Stimulated activated CD4-positive, alpha-beta T cell treated with anti-CD3 and anti-CD28 coated beads, Interleukin-15, amount 100 ng/mL, for 1 hour (primary cell): ENCODE measurements around the gene FAT1.

Experiments
- DNase-seq, 2 donors: peaks; one replicate each; pipeline ENCODE4 v3.0.0-alpha.2; 2020; ENCODE audit warnings: low read depth in 1 of 2, low spot score in 1 of 2

The FAT1 gene

DNA sequence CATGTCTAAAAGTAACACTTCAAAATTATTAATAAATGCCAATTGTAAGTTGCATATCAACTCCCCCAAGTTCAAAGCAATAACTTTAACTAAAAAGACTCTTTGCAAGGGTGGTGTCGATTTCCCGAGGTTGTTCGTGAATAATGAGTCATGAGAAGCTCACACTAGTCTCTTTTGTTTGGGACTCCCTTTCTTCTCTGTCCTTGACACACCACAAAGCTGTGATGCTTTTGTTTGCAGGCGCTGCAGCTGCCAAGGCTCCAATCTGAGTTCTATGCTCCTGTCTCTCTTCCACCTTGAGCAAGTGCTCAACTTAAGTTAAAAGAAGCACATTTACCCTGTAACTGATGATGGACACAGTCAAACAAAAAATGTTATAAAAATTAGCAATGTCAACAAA, 65.9 kb downstream of the FAT1 start:
- DNase-seq: no peak

DNA sequence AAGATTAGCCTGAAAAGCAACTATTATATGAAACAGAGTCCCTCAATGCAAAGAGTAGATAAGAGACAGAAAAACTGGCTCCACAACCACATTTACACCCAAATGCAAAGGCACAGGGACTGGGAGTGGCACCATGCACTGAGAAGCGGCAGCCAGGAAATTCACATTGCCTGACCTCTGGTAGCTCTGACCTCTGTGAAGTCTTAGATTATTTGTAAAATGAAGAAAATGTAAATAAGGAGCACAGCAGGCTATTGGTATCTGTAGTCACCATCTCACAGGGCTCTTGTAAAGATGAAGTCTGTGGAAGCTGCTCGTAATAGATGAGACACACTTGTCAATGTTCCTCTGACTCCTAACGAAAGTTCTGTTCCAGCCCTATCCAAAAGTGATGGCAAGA, 69.7 kb downstream of the FAT1 start:
- DNase-seq: no peak

DNA sequence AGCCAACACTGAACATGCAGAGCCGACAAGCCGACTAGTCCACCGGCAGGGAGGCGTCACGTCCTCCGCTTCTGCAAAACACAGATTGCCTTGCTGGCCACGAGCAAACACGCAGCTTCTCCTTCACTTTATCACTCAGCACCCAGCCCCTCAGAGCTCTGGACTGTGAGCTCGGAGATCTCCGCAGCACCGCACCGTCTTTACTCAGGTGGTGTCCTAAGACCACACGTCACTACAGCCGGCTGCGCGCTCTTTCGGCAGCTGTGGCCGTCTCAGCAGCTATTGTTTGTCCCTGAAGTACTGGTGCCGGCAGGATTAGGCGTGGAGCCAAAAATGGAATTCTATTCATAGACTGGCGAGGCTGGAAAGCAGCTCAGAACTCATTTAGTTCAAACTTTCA, 72.0 kb downstream of the FAT1 start:
- DNase-seq: no peak

DNA sequence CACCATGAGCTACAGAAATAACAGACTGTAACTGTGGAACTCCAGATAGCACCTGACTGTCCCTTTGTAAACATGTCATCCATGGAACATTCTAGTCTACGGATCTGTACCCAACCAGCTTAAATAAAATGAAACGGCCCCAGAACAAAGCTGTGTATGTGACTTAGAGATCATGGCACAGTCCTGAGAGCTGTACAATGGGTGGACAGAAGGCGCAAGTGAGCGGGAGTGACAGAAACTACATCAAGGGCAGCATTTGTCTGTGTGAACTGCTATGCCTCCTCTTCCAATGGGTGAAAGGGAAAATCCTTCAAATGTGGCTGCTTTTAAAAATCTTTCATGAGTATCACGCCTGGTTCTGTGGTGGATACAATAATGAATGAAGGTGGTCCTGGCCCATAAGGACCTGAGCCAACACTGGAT, 72.5 kb downstream of the FAT1 start:
- no peak for DNase-seq

GRCh38 chr4:186650401-186651180, 73.1 kb downstream of the FAT1 start:
- no peak for DNase-seq

GRCh38 chr4:186647821-186648220, 75.8 kb downstream of the FAT1 start:
- DNase-seq: no peak

- DNase-seq: no peak
These were observed 78.9 kb downstream of the FAT1 start for GRCh38 chr4:186644737-186645261.

DNA sequence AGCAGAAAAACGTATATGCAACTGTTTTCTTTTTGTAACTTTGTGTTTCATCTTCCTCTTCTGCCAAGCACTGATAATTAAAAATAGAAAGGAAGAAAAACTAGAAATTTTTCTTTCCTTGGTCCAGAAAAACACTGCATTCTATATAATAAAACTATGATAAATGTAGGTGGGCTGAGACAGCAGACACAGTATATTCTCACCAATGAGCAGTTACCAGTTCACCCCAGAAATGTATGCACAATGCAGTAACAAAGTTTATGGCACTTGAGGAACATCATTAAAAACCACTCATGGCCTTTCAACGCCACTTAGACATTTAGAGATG, 79.4 kb downstream of the FAT1 start:
- no peak for DNase-seq

DNA sequence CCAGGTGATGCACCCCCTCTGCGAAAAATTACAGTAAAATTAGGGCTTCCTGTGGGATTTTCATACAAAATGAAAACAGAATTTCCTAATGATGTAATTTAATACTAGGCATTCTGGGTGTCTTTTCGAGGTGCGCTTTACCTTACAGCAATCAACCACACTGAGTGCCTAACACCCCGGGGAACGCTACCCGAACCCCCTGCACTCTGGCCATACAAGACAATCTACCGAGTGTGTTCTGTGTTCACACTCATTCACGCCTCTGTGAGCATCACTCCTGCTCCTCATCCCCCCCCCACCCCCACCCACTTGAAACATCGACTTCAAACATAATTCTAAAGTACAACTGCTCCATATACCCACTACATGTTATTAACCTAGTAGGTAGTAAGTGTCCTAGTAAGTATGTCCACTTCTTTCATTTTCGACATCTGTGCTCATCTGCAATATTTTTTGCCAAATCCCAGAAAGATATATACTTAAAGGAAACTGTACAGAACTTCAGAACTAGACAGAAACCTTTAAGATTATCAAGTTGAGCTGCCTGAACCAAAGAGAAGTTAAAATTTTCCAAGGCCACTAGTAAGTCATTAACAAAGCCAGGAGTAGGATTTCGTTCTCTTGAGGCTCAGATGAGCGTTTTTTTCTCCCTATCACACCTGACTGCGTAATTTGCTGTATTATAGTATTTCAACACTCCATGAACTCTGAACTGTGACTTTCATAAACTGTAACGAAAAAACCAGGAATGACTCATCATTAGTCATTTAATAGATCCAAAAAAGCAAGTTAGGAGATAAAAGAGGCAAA, 80.0 kb downstream of the FAT1 start:
- DNase-seq: no peak

- DNase-seq: no peak
These were observed 80.7 kb downstream of the FAT1 start for GRCh38 chr4:186642998-186643397.

DNA sequence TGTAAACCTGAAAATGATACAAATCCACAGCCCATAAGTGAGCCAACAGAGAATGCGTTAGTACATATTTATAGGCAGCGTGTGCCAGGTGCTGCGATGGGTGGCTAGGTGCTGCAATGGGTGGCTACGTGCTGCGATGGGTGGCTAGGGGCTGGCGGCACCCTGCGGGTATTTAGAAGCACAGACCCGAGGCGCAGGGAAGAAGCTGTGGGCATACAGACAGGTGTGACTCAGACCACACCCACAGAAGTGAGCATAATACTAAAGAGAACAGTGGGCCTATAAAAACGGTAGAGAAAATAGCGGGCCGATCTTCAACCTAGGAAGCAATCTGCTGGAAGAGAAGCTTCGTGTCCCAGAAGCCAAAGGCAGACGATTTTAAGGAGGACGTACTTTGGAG, 81.1 kb downstream of the FAT1 start:
- DNase-seq: no peak

DNA sequence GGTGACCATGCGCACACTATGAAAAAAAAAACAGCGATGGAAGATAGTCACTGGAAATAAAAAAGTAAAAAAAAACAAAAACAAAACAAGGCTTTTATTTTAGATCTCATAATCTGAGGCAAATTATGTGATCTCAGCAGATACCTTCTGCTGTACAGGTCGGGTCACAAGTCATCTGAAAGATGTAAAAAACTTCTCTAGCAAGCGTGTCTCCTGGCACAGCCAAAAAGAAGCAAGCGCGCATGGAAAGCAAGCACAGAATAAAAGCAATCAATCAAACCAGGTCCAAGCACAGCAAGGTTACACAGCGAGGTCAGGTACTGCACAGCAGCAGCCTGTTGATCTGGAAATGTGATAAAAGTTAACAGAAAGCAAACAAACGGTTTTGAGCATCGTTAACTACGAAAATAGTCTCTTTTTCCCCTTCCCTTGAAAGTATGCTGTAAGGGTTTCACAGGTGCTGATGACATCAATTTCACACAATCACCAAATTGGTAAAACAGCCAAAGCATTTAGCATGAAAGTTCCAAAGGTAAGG, 89.0 kb downstream of the FAT1 start:
- DNase-seq: no peak

- DNase-seq: no peak
These were observed 89.8 kb downstream of the FAT1 start for GRCh38 chr4:186633844-186634243.

DNA sequence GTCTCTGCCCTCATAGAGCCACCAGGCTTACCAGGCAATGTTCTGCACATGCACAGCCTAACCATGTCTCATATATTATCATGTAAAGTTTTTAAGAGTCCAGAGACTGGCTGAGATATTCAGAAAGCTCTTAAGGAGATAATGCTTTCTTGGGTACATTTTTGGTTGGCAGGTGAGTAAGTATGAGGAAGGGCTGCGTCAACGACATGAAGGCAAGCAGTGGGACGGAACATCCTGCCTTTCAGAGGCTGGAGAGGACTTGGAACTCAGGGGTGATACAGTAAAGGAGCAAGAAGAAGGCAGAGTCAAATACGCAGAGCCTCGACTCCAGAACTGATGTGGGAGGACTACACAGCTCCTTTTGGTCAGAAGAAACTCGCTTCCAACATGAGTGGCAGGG, 93.5 kb downstream of the FAT1 start:
- no peak for DNase-seq

- DNase-seq: no peak
These were observed 95.5 kb downstream of the FAT1 start for GRCh38 chr4:186628058-186628711.

DNA sequence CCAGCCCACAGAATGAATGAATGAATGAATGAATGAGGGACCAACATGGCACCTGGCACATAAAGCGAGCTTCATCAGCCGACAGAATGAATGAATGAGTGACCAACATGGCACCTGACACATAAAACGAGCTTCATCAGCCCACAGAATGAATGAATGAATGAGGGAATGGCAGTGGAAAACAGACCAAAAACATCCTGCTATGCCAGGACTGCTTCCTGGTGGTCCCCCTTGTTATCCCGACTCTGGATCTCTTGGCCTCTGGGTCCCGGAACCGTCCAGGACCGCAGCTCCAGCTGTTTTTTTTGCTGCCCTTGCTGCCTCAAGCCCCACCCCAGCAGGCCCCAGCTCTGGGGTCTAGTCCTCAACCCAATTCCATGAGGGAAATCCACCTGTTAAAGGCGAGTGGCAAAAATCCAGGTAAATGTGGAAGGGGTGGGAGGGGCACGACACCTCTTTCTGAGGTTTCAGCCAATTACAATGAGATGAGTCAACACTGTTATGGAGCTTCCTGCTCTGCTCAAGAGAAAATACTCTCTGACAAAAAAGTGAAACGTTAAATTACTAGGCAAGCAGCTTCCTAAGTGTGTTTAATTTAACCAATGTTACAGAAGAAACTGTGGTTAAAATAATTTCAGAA, 96.3 kb downstream of the FAT1 start:
- DNase-seq: no peak

GRCh38 chr4:186624951-186625350, 98.7 kb downstream of the FAT1 start:
- DNase-seq: no peak

GRCh38 chr4:186623546-186623945, 100.1 kb downstream of the FAT1 start:
- DNase-seq: no peak

- no peak for DNase-seq
These were observed 100.7 kb downstream of the FAT1 start for GRCh38 chr4:186622788-186623464.

DNA sequence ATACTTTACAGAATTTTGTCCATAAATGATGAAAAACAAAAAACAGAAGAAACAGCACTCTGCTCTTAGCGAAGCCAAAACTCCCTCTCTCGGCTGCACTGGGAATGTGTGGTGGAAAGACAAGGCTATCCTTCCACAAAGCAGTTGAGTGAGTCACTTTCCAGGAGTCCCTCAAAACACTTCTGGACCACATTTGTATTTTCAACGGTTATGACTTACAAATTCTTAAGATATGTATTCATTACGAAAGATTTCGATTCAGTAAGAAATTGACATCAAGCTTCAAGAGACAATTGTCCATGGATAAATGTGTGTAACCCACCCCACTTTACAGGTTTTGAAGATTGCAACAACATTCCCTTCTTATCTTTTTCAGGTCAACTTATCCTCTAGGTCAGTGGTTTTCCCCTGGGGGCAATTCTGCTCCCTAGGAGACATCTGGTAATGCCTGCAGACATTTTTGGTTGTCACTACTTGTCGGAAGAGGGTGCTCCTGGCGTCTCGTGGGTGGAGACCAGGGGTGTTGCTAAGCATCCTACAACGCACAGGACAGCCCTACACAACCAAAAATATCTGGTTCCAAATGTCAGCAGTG, 101.6 kb downstream of the FAT1 start:
- no peak for DNase-seq
